SK-N-MC (cell line): ENCODE data around the gene RHPN2.

Source experiments
- EZH2 ChIP-seq: fragments of 200-600 bp; sonication (generic); IDR thresholded peaks from one replicate; pipeline ENCODE4 v1.6.1; 2017; ENCODE audit warnings: antibody characterized with exemption
- FOXP2 ChIP-seq: optimal IDR thresholded peaks from 2 replicates; pipeline ENCODE3; 2011; ENCODE audit warnings: mild to moderate bottlenecking, moderate library complexity; ENCODE audit not compliant: insufficient read depth; ENCODE audit errors: extremely low read length, control extremely low read depth
- POLR2AphosphoS5 ChIP-seq: IDR thresholded peaks from 2 replicates; pipeline ENCODE4 v1.6.1; 2012; ENCODE audit warnings: mild to moderate bottlenecking, low read depth, low read length, borderline replicate concordance

DNA sequence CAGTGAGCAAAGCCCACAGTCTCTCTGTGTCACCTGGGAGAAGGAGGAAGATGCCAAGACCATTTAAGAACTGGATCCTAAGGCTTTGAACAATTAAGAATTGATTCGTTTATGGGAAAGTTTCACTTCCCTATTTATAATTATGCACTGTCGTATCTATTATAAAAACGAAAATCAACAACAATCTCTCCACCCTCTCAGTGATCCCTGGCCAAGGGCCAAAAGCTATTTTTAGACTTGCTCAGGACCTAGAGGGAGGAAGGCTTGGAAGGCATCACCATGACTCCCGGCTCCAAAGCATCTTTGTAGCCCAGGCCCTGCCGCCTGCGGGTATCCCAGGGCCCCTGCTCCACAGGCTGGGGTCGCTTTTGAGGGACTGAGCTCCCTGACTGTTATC is 1.3 kb downstream of the RHPN2 start:
- no peak for TF ChIP-seq EZH2
- no peak for TF ChIP-seq POLR2AphosphoS5
- TF ChIP-seq FOXP2 = no peak
